ENCODE results near the gene BPIFB6. TPM values are rescaled to one million over a fixed set of nuclear protein-coding genes. Genes with fewer than 3 reads are reported as not detected.

Gene BPIFB6
- polyA plus RNA-seq, 1 donor (not counting 4 experiments of a cell fraction or from before 2014, with no cell fraction given) = not detected

GRCh38 chr20:32990426-32990825 lies 41.0 kb upstream of the BPIFB6 start:
- no peaks in the 10 kb centered on the region for H3K79me2 ChIP-seq (ENCODE audit: control insufficient read depth, insufficient read depth, low read length)
- no peak overlapping the region for H3K4me2 ChIP-seq (ENCODE audit: control insufficient read depth, extremely low read depth, insufficient read depth, low read depth, low read length)
- H3K4me3 ChIP-seq (ENCODE audit: control insufficient read depth in 2 of 3, extremely low read depth in 1 of 3, insufficient read depth in 2 of 3, low read depth in 1 of 3, low read length in 3 of 3) = no peak overlapping the region
- no peaks in the 10 kb centered on the region for H3K4me1 ChIP-seq (ENCODE audit: control insufficient read depth, extremely low read depth, insufficient read depth, low read length)
- TF ChIP-seq EZH2 (IDR thresholded peaks at IDR 0.05; ENCODE audit: low read length) = no peak
- TF ChIP-seq, protein P1, sequence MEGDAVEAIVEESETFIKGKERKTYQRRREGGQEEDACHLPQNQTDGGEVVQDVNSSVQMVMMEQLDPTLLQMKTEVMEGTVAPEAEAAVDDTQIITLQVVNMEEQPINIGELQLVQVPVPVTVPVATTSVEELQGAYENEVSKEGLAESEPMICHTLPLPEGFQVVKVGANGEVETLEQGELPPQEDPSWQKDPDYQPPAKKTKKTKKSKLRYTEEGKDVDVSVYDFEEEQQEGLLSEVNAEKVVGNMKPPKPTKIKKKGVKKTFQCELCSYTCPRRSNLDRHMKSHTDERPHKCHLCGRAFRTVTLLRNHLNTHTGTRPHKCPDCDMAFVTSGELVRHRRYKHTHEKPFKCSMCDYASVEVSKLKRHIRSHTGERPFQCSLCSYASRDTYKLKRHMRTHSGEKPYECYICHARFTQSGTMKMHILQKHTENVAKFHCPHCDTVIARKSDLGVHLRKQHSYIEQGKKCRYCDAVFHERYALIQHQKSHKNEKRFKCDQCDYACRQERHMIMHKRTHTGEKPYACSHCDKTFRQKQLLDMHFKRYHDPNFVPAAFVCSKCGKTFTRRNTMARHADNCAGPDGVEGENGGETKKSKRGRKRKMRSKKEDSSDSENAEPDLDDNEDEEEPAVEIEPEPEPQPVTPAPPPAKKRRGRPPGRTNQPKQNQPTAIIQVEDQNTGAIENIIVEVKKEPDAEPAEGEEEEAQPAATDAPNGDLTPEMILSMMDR (optimal IDR thresholded peaks at IDR 0.05 in 1 of 3, IDR thresholded peaks at IDR 0.05 in 1 of 3, conservative IDR thresholded peaks at IDR 0.05 in 1 of 3; ENCODE audit: extremely low read depth in 1 of 3, insufficient read depth in 2 of 3, low read length in 3 of 3) = no peak
- no peaks in the 10 kb centered on the region for H4K20me1 ChIP-seq (ENCODE audit: control insufficient read depth, extremely low read depth, insufficient read depth, low read length)
- H3K27ac ChIP-seq (ENCODE audit: control insufficient read depth, insufficient read depth, low read length) = no peak overlapping the region
- dilution Hi-C loops (cut with MboI; ENCODE audit: extremely low pct_ligation_motif_present, low sequenced_read_pairs) = no loop called here
- no peak overlapping the region for H3K9ac ChIP-seq (ENCODE audit: control insufficient read depth, extremely low read depth, insufficient read depth, low read length)
- FAIRE-seq (no peak), DNase-seq (ENCODE audit: low read depth, low spot score) (no peak)
- no peaks in the 10 kb centered on the region for H3K27me3 ChIP-seq (ENCODE audit: control insufficient read depth, extremely low read depth, insufficient read depth, low read length)
- no peak overlapping the region for H2AFZ ChIP-seq (ENCODE audit: control insufficient read depth, low read length)
- H3K36me3 ChIP-seq (ENCODE audit: control insufficient read depth in 2 of 2, extremely low read depth in 1 of 2, insufficient read depth in 2 of 2, low read length in 2 of 2) = no peaks in the 10 kb centered on the region
- no peaks in the 10 kb centered on the region for H3K9me3 ChIP-seq (ENCODE audit: control insufficient read depth, low read depth, low read length)
- H3K9me1 ChIP-seq (ENCODE audit: control insufficient read depth, extremely low read depth, insufficient read depth, low read length) = no peaks in the 10 kb centered on the region

DNA sequence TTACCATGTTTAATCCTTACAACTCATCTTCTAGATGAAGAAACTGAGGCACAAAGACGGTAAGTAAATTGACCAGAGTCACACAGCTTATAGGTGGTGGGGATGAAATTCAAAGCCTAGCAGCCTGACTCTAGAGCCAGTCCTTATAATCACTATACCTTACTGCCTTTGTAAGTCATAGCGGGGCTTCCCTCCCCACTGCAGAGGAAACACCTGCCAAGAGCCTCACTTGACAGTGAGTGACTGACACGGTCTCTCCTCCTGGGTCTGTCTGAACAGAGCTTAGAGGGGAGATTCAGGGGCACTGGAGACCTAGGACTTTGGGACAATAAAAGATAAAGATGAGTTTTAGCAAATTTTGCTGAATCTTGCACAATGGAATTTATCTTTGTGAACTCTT lies 40.1 kb upstream of the BPIFB6 start:
- H3K9me1 ChIP-seq (ENCODE audit: control insufficient read depth, extremely low read depth, insufficient read depth, low read length) = no peaks in the 10 kb centered on the region
- H2AFZ ChIP-seq (ENCODE audit: control insufficient read depth, low read length) = no peak overlapping the region
- FAIRE-seq (no peak), DNase-seq (ENCODE audit: low read depth, low spot score) (no peak)
- no peaks in the 10 kb centered on the region for H3K4me1 ChIP-seq (ENCODE audit: control insufficient read depth, extremely low read depth, insufficient read depth, low read length)
- no peaks in the 10 kb centered on the region for H3K36me3 ChIP-seq (ENCODE audit: control insufficient read depth in 2 of 2, extremely low read depth in 1 of 2, insufficient read depth in 2 of 2, low read length in 2 of 2)
- H4K20me1 ChIP-seq (ENCODE audit: control insufficient read depth, extremely low read depth, insufficient read depth, low read length) = no peaks in the 10 kb centered on the region
- H3K4me3 ChIP-seq (ENCODE audit: control insufficient read depth in 2 of 3, extremely low read depth in 1 of 3, insufficient read depth in 2 of 3, low read depth in 1 of 3, low read length in 3 of 3) = no peak overlapping the region
- H3K27me3 ChIP-seq (ENCODE audit: control insufficient read depth, extremely low read depth, insufficient read depth, low read length) = no peaks in the 10 kb centered on the region
- H3K79me2 ChIP-seq (ENCODE audit: control insufficient read depth, insufficient read depth, low read length) = no peaks in the 10 kb centered on the region
- H3K4me2 ChIP-seq (ENCODE audit: control insufficient read depth, extremely low read depth, insufficient read depth, low read depth, low read length) = no peak overlapping the region
- no peak overlapping the region for H3K9ac ChIP-seq (ENCODE audit: control insufficient read depth, extremely low read depth, insufficient read depth, low read length)
- no peak for TF ChIP-seq EZH2 (IDR thresholded peaks at IDR 0.05; ENCODE audit: low read length)
- TF ChIP-seq, protein P1 (optimal IDR thresholded peaks at IDR 0.05 in 1 of 3, IDR thresholded peaks at IDR 0.05 in 1 of 3, conservative IDR thresholded peaks at IDR 0.05 in 1 of 3; ENCODE audit: extremely low read depth in 1 of 3, insufficient read depth in 2 of 3, low read length in 3 of 3) = no peak
- dilution Hi-C loops (cut with MboI; ENCODE audit: extremely low pct_ligation_motif_present, low sequenced_read_pairs) = no loop called here
- H3K27ac ChIP-seq (ENCODE audit: control insufficient read depth, insufficient read depth, low read length) = no peak overlapping the region
- no peaks in the 10 kb centered on the region for H3K9me3 ChIP-seq (ENCODE audit: control insufficient read depth, low read depth, low read length)

All from keratinocyte (primary cell).